ENCODE data around the gene STAMBP.
A peak's percentile ranks its signal among the peaks of the same experiment; 100 is the strongest.
"Not testable (repeated sequence)": the region's sequence is repeated elsewhere in the genome, so short reads cannot be mapped to it uniquely, and the experiment has no call there.

Gene STAMBP

DNA sequence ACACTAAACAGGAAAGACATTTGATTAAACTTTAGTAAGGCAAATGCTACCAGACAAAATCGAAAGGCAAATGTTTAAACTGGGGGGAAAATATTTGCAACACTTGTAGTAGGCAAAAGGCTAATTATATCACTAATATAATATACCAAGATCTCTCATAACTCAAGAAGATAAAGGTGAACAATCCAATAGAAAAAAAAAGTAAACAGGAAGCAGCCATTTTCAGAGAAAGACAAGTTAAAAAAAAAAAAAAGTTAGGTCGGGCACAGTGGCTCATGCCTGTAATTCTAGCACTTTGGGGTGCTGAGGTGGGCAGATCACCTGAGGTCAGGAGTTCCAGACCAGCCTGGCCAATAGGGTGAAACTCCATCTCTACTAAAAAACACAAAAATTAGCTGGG lies 59.6 kb downstream of the STAMBP start:
- no peak for DNase-seq

DNA sequence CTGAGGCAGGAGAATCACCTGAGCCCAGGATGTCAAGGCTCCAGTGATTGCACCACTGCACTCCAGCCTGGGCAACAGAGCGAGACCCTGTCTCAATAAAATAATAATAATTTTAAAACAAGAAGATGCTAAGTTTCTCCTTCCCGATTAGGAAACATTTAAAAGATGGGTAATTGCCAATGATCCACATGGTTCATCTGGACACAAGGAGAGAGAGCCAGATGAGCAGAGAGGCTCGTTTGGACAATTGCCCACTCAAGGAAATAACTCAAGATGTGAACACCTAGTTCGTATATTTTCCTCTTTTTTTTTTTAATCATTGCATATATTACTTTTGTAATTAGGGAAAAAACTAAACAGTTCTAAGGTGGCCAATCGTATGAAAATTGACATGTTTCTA lies 60.4 kb downstream of the STAMBP start:
- no peak for DNase-seq

DNA sequence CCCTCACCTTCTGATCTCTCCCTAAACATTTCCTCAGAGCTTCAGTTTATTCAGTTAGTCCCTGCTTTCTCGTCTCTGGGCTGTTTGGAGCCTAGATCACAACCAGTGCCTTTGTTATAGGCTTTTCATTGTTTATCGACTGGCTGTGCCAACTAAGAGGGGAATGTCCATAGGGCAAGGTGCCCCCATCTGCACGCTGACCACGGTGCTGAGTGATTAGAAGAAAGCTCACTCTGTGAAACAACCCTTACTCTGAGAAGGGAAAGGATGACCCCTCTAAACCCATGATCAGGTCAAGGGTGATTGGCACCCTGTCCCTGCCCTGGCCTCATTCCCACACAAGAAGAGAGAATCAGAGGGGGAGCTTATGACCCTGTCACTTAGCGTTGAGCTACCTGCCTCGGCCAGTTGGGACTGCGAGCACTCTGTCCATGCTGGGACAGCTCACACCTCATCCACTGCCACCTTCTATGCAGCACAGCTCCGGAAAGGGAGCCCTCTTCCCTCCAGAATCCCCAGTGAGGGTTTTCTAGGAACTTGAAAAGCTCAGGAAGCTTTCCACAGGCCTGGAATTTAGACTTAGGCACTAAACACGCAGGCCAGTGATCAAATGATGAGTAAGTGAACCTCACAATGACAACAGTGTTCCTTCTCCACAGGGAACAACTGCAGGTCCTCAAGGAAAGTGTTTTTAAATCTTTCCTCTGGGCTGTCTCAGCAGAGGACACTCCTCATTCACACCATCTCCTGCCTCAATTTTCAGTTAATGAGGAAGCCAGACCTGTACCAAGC lies 61.7 kb downstream of the STAMBP start:
- DNase-seq, result no peak

DNA sequence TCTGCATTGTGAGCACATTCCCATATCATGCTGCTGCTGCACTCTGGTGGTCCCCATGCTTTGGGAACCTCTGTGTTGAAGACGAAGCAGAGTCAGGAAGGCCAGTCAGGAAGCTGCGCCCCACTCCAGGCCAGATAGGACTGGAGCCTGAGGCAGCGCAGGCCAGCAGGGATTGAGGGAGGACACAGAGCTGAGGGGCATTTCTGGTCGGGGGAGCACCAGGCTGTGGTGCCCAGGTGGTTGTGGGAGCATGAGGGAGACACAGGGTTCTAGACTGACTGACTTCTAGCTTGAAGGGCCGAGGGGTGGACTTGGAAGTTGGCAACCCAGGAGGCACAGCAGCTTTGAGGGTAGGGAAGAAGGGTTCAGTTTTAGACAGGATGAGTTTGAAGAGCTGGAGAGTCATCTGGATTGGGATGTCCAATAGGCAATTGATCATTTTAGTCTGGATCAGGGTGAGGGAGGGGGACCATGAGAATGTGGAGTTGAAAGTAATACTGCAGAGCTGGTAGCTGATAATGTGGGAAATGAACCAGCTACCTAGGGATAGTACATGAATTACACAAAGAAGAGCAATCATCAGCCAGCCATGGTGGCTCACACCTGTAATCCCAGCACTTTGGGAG lies 62.6 kb downstream of the STAMBP start:
- no peak for DNase-seq

DNA sequence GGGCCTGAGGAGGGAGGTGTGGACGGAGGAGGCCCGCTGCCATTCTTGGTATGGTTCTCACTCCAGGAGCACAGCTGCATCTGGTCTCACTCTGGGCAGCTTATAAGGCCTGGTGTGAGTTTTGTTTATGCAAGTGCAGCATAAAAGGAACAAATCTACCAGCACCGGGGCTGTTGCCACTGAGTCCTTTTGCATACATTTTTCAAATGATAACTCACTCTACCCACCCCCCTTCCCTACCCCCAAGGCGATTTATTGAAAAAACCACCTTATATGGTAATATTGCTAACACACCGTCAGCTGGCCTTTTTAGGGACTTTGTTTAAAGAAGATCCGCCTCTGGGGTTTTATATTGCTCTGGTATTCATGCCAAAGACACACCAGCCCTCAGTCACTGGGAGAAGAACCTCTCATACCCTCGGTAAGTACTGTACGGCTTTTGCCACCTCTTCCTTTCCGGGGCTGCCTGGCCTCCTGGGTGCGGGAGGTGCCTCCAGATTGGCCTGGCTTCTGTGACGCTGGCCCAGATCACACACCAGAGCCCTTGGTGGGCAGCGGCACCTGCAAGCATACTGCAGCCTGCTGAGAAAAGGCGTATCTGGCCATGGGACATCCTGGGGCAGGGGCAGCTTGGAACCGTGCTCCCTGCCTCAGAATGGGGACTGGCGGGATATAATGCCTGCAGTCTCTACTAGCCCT lies 64.0 kb downstream of the STAMBP start, which contains the start of gene ACTG2:
TSS of gene ACTG2 (plus strand) at position 378 of the 699 bp plus-strand sequence. CDS start 8,304 bp downstream, outside the sequence.
- no peak for DNase-seq

DNA sequence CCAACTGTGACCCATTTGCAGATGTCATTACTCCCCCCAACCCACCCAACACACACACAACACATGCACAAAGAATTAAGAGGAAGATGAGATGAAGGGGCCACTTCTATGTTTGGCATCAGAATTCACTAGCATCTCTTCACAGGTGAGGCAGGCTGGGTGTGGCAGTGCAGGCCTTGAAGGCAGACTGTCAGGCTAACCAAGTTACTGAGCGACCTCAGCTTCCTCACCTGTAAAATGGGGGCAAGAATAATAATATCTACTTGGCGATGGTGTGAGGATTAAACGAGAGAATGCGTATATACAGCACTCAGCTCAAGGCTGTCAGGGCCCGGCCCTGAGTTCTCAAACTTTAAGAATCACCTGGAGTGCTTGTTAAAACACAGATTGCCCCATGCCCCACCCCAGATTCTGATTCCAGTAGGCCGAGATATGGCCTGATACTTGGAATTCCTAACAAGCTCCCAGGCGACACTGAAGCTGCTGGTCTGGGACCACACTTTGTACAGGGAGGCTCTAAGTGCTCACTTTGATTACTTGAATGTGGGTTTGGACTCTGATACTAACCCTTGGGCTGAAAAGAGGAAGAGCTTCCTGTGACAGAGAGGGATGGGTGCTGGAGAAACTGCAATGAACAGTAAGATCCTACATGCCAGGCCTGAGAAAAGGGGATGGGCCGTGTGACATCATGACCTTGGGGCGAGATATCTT lies 65.2 kb downstream of the STAMBP start:
- DNase-seq, result no peak

DNA sequence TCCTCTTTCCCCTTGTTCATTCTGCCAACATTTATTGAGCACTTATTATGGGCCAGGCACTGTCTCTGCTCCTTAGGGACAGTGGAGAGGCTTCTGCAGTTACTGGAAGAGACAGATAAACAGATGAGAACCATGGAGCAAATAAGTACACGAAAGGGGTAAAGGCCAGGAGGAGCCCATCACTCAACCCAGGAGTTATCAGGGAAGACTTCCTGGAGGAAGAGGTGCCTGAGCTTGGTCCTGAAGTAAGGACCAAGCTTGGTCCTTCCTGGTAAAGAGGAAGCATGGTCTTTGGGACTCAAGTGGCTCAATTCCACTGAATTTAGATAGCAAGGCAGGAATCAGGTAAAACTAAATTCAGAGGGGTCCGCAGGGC lies 65.7 kb downstream of the STAMBP start:
- no peak for DNase-seq

DNA sequence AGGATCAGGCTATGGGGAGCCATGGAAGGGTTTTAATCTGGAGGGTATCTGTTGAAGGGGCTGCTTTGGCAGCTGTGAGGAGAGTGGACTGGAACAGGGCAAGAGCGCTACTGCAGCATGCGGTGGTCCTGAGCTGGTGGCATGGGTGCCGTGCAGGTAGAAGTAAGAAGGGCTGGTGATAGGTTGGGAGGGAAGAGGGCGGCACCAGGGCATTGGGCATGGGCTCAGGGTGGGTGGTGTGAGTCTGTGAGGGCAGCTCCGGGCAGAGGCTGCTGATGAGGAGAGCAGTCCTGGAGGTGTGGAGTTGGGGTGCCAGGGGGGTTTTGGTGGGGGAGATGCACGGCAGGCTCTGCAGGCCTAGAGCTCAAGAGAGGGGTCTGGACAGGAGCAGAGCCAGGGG lies 66.1 kb downstream of the STAMBP start:
- no peak for DNase-seq

DNA sequence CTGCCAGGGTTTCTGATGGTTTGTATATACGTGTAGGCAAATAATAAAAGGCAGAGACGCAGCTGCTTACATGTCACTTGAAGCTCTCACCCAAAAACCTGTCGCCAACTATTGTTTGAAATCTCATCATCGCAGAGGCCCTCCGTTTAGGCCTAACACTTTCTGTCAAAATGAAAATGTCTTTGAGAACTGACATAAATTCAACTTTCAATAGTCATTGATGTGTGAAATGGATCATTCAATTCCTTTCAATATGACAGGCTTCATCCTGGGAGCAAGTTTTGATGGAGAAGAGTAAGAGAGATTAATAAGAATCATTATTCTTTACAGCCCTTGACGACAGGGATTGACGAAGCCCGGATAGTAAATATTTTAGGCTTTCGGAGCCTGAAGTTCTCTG lies 66.7 kb downstream of the STAMBP start:
- no peak for DNase-seq

DNA sequence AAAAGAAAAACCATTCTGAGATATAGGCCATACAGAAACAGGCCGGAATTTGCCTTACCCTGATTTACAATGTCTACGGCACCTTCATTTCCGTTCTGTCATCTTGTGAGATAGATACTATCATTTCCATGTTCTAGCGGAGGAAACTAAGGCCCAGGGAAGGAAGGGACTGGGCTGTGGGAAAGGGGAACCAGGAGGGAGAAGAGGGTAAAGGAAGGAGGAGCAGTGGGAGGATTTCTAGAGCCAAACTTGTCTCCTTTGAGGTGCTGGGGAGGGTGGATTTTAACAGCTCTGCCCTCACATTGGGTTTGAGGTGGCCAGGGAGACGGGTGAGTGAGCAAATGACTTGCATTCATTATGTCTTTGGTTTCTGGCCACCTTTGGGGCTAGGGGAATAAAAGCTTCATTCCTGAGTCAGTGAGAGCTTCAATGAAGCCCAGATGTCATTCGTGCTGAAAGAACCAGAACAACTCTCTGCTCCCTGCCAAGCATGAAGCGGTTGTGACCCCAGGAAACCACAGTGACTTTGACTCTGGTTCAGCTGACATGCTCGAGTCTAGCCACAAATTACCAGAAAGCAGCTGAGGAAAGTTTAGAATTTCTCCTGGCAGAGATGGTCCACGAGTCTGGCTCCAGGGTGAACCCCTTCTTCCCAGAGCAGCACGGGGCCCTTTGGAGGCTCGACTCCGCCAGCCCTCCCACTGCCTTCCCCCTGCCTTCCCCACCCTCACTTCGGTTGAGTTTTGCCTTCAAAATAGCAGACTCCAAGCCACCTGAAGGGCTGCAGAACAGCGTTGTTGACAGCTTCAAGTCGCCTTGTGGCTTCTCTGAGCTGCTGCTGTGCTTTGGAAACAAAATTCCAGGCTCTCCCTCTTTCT lies 67.8 kb downstream of the STAMBP start:
- peak; percentile 60 for DNase-seq

DNA sequence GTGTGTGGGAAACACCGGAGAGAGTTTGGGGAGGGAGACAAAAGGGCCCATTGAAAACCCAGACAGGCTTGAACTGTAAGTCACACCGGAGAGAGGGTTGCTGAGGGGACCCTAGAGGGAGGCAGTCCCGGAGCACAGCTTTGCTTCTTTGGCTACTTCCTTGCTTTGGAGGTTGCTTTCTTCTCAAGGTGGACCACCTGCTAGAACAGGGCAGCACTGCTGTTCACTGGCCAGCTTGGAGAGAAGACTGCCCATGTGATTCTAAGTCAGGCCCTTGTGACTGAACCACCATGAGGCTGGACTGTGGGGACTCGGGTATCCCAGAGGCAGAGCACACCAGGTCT lies 68.5 kb downstream of the STAMBP start:
- DNase-seq, result no peak

DNA sequence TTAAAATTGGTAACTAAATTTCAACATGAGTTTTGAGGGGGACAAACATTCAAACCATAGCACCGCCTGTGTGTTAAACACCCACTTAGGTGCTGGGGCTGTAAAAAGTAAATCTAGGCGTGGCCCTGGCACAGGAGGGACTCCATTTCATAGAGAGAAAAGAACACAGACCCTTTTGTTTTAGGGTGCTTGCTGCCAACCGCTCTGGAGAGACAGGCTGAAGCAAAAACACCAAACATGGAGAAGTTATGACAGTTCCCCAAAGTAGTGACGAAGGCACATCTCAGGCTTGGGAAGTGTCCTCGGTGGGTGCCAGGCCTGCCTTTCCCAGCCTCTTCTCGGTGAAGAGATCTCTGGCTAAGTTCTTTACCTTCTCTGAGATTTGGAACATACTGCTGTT lies 69.2 kb downstream of the STAMBP start:
- no peak for DNase-seq

DNA sequence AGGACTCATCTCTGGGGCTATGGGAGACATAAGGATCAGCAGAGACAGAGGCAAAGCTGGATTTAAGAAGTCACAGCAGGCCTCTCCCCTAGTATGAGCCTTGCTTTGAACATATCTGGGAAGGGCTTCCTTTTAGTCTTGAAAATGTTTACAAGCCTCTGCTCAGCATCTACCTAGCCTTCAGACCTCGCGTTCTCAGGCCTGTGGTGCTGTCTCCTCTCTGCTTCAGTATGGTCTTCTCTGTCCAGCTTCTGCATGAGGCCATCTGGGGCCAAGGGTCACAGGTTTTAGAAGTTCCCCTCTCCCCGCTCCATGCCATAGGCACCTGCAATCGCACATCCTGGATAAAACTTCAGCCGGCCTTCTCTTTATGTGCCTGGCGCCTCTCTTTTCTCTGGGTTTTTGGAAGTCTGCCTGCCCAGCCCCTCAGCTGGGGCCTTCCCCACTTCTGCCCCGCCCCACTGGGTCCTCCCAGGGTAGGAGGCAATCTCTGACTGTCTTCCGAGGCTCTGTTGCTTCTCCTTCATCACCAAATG lies 71.1 kb downstream of the STAMBP start:
- DNase-seq, result no peak

DNA sequence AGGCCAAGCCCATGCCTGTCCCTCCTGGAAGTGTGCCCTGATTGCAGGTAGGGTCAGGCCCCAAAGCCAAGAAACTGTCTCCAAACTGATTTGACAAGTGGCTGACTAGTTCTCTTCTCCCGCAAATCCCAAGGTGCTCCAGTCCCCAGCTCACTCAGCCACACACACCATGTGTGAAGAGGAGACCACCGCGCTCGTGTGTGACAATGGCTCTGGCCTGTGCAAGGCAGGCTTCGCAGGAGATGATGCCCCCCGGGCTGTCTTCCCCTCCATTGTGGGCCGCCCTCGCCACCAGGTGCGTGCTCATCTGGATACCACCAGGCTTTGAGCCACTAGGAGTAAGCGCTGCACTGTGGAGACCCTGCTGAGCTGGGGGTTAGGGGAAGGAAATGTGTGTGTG lies 72.4 kb downstream of the STAMBP start:
- DNase-seq, result no peak

DNA sequence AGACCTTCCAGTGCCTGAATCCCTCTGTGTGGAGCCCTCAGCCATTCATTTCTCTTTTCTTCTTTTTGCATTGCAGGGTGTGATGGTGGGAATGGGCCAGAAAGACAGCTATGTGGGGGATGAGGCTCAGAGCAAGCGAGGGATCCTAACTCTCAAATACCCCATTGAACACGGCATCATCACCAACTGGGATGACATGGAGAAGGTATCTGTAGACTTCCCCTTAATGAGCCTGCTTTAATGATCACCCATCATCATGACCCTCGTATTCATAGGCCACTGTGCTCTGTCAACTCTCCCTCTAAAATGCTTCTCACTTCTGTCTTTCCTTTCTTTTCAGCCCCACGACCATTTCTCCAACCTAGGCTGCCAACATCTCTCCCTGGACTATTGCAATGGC lies 73.5 kb downstream of the STAMBP start:
- DNase-seq, result no peak

DNA sequence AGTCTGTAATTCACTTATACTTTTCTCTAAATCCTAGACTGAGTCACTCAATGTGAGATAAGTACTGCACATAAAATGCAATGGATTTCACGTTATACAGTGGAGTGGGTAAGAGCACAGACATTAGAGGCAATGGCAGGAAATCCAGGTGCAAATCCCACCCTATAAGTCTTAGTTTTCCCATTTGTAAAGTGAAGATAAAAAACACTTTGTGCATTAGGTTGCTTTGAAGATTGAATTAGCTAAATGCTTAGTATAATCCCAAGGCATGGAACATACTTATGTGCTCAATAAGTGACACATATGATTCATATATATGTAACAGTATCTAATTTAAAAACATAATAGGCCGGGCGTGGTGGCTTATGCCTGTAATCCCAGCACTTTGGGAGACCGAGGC lies 74.6 kb downstream of the STAMBP start:
- DNase-seq, result no peak

DNA sequence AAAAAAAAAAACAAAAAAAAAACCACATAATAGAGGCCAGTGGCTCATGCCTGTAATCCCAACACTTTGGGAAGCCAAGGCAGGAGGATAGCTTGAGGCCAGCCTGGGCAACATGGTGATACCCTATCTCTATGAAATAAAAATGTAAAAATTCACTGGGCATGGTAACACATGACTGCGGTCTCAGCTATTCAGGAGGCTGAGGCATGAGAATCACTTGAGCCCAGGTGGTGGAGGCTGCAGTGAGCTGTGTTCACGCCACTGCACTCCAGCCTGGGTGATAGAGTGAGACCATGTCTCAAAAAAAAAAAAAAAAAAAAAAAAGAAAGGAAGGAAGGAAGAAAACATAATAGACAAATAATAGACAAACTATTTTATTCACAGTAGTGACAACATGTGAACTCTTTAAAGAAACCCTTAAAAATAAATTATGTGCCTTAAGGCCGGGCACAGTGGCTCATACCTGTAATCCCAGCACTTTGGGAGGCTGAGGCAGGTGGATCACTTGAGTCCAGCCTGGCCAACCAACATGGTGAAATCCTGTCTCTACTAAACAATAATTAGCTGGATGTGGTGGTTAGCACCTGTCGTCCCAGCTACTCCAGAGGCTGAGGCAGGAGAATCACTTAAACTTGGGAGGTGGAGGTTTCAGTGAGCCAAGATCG lies 75.3 kb downstream of the STAMBP start:
- not testable (repeated sequence) for DNase-seq

DNA sequence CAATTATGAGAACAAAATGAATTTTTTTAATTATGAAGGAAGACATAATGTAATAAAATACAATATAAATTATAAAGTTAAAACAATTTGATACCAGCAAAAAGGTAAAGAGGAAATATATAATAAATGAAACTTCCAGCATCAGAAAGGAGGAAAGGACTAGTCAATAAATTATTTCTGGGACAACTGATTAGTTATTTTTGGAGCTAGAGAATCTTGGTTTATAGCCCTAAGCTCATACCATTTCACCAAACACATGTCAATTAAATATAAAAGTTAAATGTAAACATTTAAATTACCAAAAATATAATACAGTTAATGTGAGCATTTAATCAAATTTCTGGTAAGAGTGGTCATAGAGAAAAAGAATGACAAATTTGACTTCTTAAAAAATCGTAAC lies 76.2 kb downstream of the STAMBP start:
- no peak for DNase-seq

DNA sequence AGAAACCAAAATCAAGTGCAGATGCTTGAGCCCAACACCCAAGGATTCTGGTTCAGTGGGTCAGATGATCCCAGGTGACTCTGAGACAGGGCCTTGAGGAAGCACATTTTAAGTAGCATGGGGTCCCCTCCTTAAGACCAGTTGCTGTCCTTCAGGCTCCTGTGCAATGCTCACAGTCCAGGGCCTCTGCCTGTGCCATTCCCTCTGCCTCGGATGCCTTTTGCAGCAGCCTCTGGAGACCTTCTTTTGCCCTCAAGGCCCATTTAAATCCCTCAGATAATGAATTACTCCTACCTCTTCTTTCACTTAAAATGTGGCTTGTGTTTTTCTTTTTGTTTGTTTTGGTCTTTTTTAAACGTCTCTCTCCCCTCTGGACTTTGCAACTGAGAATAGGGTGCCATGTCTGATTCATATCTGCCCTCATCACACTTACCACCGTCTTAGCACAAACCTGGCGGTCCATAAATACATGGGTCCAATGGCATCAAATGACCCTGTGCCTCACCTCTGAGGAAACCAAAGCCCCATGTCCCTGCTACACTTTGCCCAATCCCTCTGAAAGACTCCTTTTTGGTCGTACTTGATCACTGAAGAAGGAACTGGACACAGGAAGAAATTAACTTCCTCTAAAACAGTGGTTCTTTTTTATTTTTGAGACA lies 78.2 kb downstream of the STAMBP start:
- no peak for DNase-seq

DNA sequence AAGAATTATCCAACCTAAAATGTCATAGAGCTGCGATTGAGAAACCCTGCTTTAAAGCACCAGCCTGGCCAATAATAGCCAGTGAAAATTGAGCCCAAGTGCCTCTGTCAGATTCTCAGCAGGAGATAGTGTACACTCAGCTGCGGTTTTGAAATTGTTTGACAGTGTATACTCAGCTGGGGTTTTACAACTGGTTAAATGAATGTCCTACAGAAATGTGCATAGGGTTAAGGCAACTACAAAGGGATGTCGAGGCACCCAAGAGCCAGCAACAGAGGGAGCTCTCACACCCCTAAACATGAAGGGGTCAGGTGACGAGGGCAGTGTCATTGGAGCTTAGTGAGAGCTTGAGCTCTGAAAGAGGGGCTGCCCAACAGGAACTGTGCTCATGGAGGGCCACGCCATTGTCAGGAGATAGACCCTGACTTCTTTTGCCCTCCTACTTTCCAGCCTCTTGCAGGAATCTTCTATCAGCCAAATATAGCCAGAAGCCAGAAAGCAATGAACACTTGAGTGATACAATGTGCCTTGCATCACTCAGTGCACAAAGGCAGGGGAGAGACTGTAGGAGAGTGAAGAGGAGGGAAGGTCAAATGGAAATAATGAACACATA lies 79.2 kb downstream of the STAMBP start:
- peak; percentile 63 for DNase-seq

Data from stimulated activated CD8-positive, alpha-beta memory T cell treated with anti-CD3 and anti-CD28 coated beads, Interleukin-4, amount 100 ng/mL, for 48 hours (primary cell).